ENCODE results near the gene SLC7A1. TPM values are rescaled to one million over a fixed set of nuclear protein-coding genes. Genes with fewer than 3 reads are reported as not detected.

The SLC7A1 gene
- total RNA-seq, 2 experiments from 2014 or later: 11.3 to 12.3 TPM

DNA sequence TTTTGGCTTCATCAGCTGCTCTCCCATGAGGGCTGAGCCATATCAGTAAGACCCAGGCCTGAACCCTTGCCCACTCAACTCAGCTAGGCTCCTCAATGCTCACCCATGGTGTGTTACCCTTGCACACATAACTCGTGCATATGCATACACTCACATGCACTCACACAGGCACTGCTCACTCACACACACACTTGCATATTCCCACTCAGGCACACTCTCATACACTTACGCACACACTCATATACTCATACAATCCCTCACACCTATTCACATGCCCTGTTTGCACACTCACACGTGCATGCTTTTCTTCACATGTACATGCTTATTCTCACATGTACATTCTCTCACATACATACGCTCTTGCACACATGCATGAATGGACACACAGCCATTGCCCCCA is 93.8 kb downstream of the SLC7A1 start:
- peaks cover 42% of the 10 kb centered on the region for H3K27me3 Mint-ChIP-seq
- ATAC-seq (ENCODE audit: poor library complexity): no peak

GRCh38 chr13:29500386-29500785 is 95.1 kb downstream of the SLC7A1 start:
- H3K27ac ChIP-seq (ENCODE audit: low read depth in 1 of 2, low read length in 2 of 2): no peak overlapping the region
- Mint-ChIP-seq H3K9me3 (no peaks in the 10 kb centered on the region), H3K36me3 (ENCODE audit: low read depth) (no peaks in the 10 kb centered on the region), H3K27me3 (peaks cover 55% of the 10 kb centered on the region), H3K27ac (no peak overlapping the region), H3K4me3 (no peak overlapping the region), H3K4me1 (ENCODE audit: low read depth) (peaks cover 7% of the 10 kb centered on the region)
- H3K4me1 ChIP-seq (ENCODE audit: insufficient read depth, low read length): peaks cover 4% of the 10 kb centered on the region
- ATAC-seq (ENCODE audit: poor library complexity) (no peak), DNase-seq (no peak)
- intact Hi-C loops (cut with DNase I, micrococcal nuclease): loop anchor here in 1 of 2 experiments (10.0 kb wide), 1 partner anchor 1074 kb away; no protein-coding TSS in a partner anchor
- POLR2A ChIA-PET: no interaction called here
- CTCF ChIA-PET: no interaction called here
- H3K27me3 ChIP-seq (ENCODE audit: control insufficient read depth in 1 of 2, insufficient read depth in 2 of 2, low read length in 2 of 2): peaks cover 5 to 14% of the 10 kb centered on the region in 2 experiments
- no peaks in the 10 kb centered on the region for H3K9me3 ChIP-seq (ENCODE audit: control insufficient read depth in 1 of 2, insufficient read depth in 1 of 2, low read length in 2 of 2)
- TF ChIP-seq, protein P1, sequence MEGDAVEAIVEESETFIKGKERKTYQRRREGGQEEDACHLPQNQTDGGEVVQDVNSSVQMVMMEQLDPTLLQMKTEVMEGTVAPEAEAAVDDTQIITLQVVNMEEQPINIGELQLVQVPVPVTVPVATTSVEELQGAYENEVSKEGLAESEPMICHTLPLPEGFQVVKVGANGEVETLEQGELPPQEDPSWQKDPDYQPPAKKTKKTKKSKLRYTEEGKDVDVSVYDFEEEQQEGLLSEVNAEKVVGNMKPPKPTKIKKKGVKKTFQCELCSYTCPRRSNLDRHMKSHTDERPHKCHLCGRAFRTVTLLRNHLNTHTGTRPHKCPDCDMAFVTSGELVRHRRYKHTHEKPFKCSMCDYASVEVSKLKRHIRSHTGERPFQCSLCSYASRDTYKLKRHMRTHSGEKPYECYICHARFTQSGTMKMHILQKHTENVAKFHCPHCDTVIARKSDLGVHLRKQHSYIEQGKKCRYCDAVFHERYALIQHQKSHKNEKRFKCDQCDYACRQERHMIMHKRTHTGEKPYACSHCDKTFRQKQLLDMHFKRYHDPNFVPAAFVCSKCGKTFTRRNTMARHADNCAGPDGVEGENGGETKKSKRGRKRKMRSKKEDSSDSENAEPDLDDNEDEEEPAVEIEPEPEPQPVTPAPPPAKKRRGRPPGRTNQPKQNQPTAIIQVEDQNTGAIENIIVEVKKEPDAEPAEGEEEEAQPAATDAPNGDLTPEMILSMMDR (IDR thresholded peaks at IDR 0.05): no peak
- H3K4me3 ChIP-seq (ENCODE audit: low read length): no peak overlapping the region
- no peaks in the 10 kb centered on the region for H3K36me3 ChIP-seq (ENCODE audit: insufficient read depth, low read length)

More for the DNA sequence above, 93.8 kb downstream of the SLC7A1 start:
- no peak overlapping the region for H3K27ac Mint-ChIP-seq
- POLR2A ChIA-PET: no interaction called here
- H3K4me3 Mint-ChIP-seq: no peak overlapping the region
- intact Hi-C loops (cut with DNase I, micrococcal nuclease): loop anchor here in 1 of 2 experiments (10.0 kb wide), 1 partner anchor 1073 kb away; no protein-coding TSS in a partner anchor
- H3K4me1 Mint-ChIP-seq (ENCODE audit: low read depth): no peaks in the 10 kb centered on the region
- peaks cover 4% of the 10 kb centered on the region for H3K4me1 ChIP-seq (ENCODE audit: insufficient read depth, low read length)
- no peaks in the 10 kb centered on the region for H3K9me3 Mint-ChIP-seq
- H3K36me3 Mint-ChIP-seq (ENCODE audit: low read depth): no peaks in the 10 kb centered on the region
- H3K36me3 ChIP-seq (ENCODE audit: insufficient read depth, low read length): no peaks in the 10 kb centered on the region
- no peak for DNase-seq
- CTCF ChIA-PET: no interaction called here
- H3K4me3 ChIP-seq (ENCODE audit: low read length): no peak overlapping the region
- no peak overlapping the region for H3K27ac ChIP-seq (ENCODE audit: low read depth in 1 of 2, low read length in 2 of 2)
- TF ChIP-seq, protein P1 (IDR thresholded peaks at IDR 0.05): no peak
- no peaks in the 10 kb centered on the region for H3K9me3 ChIP-seq (ENCODE audit: control insufficient read depth in 1 of 2, insufficient read depth in 1 of 2, low read length in 2 of 2)
- H3K27me3 ChIP-seq (ENCODE audit: control insufficient read depth in 1 of 2, insufficient read depth in 2 of 2, low read length in 2 of 2): peaks cover 0 to 6% of the 10 kb centered on the region in 2 experiments

DNA sequence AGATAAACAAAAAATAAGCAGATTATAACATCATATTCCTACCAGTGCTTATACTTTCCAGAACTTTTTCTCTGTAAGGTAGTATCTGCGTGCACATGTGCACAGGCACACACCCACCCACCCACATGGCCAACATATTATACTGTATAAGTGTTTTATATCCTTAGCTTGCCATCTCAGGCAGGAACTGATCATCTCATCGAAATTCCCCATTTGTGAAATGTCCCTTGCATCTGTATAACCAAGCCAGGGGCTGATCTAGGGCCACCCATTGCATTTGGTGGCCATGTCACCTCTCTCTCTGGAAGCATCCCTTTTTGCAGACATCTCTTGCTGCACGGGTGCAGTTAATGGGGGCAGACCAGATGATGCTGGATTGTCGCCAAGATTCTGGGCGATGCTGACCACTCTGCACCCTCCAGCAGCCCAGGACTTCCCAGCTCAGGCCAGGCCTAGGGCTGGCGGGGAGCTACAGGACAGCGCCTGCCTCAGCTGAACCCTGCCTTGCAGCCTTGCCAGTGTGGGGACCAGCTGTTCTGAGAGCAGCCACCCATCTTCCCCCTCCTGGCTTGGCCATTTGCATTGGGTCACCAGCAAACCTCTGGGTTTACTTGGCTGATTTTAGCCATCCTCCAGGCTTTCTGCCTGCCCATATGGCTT is 95.9 kb downstream of the SLC7A1 start:
- Mint-ChIP-seq H3K4me1 (ENCODE audit: low read depth) (peaks cover 7% of the 10 kb centered on the region), H3K9me3 (no peaks in the 10 kb centered on the region), H3K36me3 (ENCODE audit: low read depth) (no peaks in the 10 kb centered on the region), H3K4me3 (no peak overlapping the region), H3K27me3 (peaks cover 55% of the 10 kb centered on the region), H3K27ac (no peak overlapping the region)
- H3K27me3 ChIP-seq (ENCODE audit: control insufficient read depth in 1 of 2, insufficient read depth in 2 of 2, low read length in 2 of 2): peaks cover 5 to 14% of the 10 kb centered on the region in 2 experiments
- H3K4me1 ChIP-seq (ENCODE audit: insufficient read depth, low read length): peaks cover 4% of the 10 kb centered on the region
- no peaks in the 10 kb centered on the region for H3K9me3 ChIP-seq (ENCODE audit: control insufficient read depth in 1 of 2, insufficient read depth in 1 of 2, low read length in 2 of 2)
- H3K27ac ChIP-seq (ENCODE audit: low read depth in 1 of 2, low read length in 2 of 2): no peak overlapping the region
- intact Hi-C loops (cut with DNase I, micrococcal nuclease): loop anchor here in 1 of 2 experiments (10.0 kb wide), 1 partner anchor 1075 kb away; no protein-coding TSS in a partner anchor
- DNase-seq: no peak
- no peak overlapping the region for H3K4me3 ChIP-seq (ENCODE audit: low read length)
- ChIA-PET CTCF (no interaction called here), POLR2A (interaction anchor here (0.7 kb wide), 1 partner anchor 1568 kb away, joined by 3 read pairs; no protein-coding TSS in a partner anchor)
- no peaks in the 10 kb centered on the region for H3K36me3 ChIP-seq (ENCODE audit: insufficient read depth, low read length)
- ATAC-seq (ENCODE audit: poor library complexity): no peak
- TF ChIP-seq, protein P1 (IDR thresholded peaks at IDR 0.05): no peak

Data from CD4-positive, alpha-beta T cell (primary cell).